ENCODE results near the gene ATXN7L3B. TPM values are rescaled to one million over a fixed set of nuclear protein-coding genes. Genes with fewer than 3 reads are reported as not detected.

The ATXN7L3B gene
- total RNA-seq, 1 donor from 2014 or later = 48.4 TPM

GRCh38 chr12:74584483-74585062 lies 46.9 kb downstream of the ATXN7L3B start:
- H3K4me3 Mint-ChIP-seq (ENCODE audit: unreplicated experiment) = no peak overlapping the region

GRCh38 chr12:74586251-74586650 lies 48.6 kb downstream of the ATXN7L3B start:
- H3K9me3 Mint-ChIP-seq (ENCODE audit: unreplicated experiment) = no peaks in the 10 kb centered on the region
- no peak for TF ChIP-seq CTCF (IDR thresholded peaks at IDR 0.05; ENCODE audit: unreplicated experiment)
- no peak overlapping the region for H3K27ac Mint-ChIP-seq (ENCODE audit: unreplicated experiment)
- DNase-seq (ENCODE audit: low spot score) = no peak
- H3K4me1 Mint-ChIP-seq (ENCODE audit: unreplicated experiment) = peaks cover 4% of the 10 kb centered on the region
- H3K36me3 Mint-ChIP-seq (ENCODE audit: low read depth, unreplicated experiment) = no peaks in the 10 kb centered on the region
- H3K27me3 Mint-ChIP-seq (ENCODE audit: unreplicated experiment) = no peaks in the 10 kb centered on the region
- H3K4me3 Mint-ChIP-seq (ENCODE audit: unreplicated experiment) = no peak overlapping the region

More at GRCh38 chr12:74584483-74585062, 46.9 kb downstream of the ATXN7L3B start:
- H3K9me3 Mint-ChIP-seq (ENCODE audit: unreplicated experiment) = no peaks in the 10 kb centered on the region
- H3K4me1 Mint-ChIP-seq (ENCODE audit: unreplicated experiment) = peaks cover 7% of the 10 kb centered on the region
- H3K27ac Mint-ChIP-seq (ENCODE audit: unreplicated experiment) = no peak overlapping the region
- TF ChIP-seq CTCF (IDR thresholded peaks at IDR 0.05; ENCODE audit: unreplicated experiment) = no peak
- H3K27me3 Mint-ChIP-seq (ENCODE audit: unreplicated experiment) = no peaks in the 10 kb centered on the region
- no peaks in the 10 kb centered on the region for H3K36me3 Mint-ChIP-seq (ENCODE audit: low read depth, unreplicated experiment)
- no peak for DNase-seq (ENCODE audit: low spot score)

All from endothelial cell (in vitro differentiated cells).